GM18907 (cell line): ENCODE data around the gene DELE1.

Experiments used
- ATAC-seq: cut with Tn5 transposase; IDR thresholded peaks from one replicate; pipeline ENCODE4 v1.9.1; 2021; ENCODE audit warnings: mild to moderate bottlenecking, moderate library complexity; ENCODE audit not compliant: unreplicated experiment

Gene DELE1

GRCh38 chr5:141920771-141921170 is 2.9 kb upstream of the DELE1 start:
- no peak for ATAC-seq

- peak; percentile 12 for ATAC-seq
Observed at GRCh38 chr5:141922827-141923447, 734 bp upstream of the DELE1 start.

- ATAC-seq, result no peak
Observed at GRCh38 chr5:141926434-141926833, 2.8 kb downstream of the DELE1 start.

- no peak for ATAC-seq
Observed at GRCh38 chr5:141928051-141928450, 4.4 kb downstream of the DELE1 start.

GRCh38 chr5:141929398-141930058 is 5.9 kb downstream of the DELE1 start:
- no peak for ATAC-seq

- no peak for ATAC-seq
Observed at GRCh38 chr5:141931694-141932093, 8.0 kb downstream of the DELE1 start.

- no peak for ATAC-seq
Observed at GRCh38 chr5:141933151-141933550, 9.5 kb downstream of the DELE1 start.

- ATAC-seq, result no peak
Observed at GRCh38 chr5:141934099-141934844, 10.6 kb downstream of the DELE1 start.

- no peak for ATAC-seq
Observed at GRCh38 chr5:141935538-141935937, 11.9 kb downstream of the DELE1 start.

GRCh38 chr5:141940695-141941271 is 17.1 kb downstream of the DELE1 start:
- ATAC-seq, result no peak

GRCh38 chr5:141941307-141941706 is 17.6 kb downstream of the DELE1 start:
- no peak for ATAC-seq

- ATAC-seq, result no peak
Observed at GRCh38 chr5:141941779-141942178, 18.1 kb downstream of the DELE1 start.

GRCh38 chr5:141942185-141942857 is 18.6 kb downstream of the DELE1 start:
- ATAC-seq, result no peak

- no peak for ATAC-seq
Observed at GRCh38 chr5:141944076-141944475, 20.4 kb downstream of the DELE1 start.

- no peak for ATAC-seq
Observed at GRCh38 chr5:141945511-141946051, 21.9 kb downstream of the DELE1 start.

GRCh38 chr5:141947316-141947715 is 23.6 kb downstream of the DELE1 start:
- no peak for ATAC-seq

GRCh38 chr5:141948812-141949211 is 25.1 kb downstream of the DELE1 start:
- no peak for ATAC-seq

- ATAC-seq, result no peak
Observed at GRCh38 chr5:141949511-141949910, 25.8 kb downstream of the DELE1 start.

- no peak for ATAC-seq
Observed at GRCh38 chr5:141950207-141951005, 26.7 kb downstream of the DELE1 start.

GRCh38 chr5:141951332-141951781 is 27.7 kb downstream of the DELE1 start:
- peak; percentile 83 for ATAC-seq
